Left lung (tissue), 10 donors: ENCODE results near the gene REL. TPM values are rescaled to one million over a fixed set of nuclear protein-coding genes. Genes with fewer than 3 reads are reported as not detected.

ENCODE experiments used
- ATAC-seq: fragments of 200-7000 bp; cut with Tn5 transposase; one replicate; pipeline ENCODE4 v1.9.1; 2020; ENCODE audit warnings: moderate library complexity
- DNase-seq, 4 donors: peaks; one replicate each; pipeline ENCODE4 v3.0.0-alpha.2; 2013 to 2020
- H3K27ac ChIP-seq, 2 donors: fragments of 200-600 bp; sonication (generic) in 1 of 2; one replicate each; pipeline versions ENCODE4 v1.5.0 to v1.8.0; 2020 to 2021
- H3K27me3 ChIP-seq, 2 donors: fragments of 200-600 bp; sonication (generic) in 1 of 2; one replicate each; pipeline versions ENCODE4 v1.5.0 to v1.8.0; 2020 to 2021
- H3K36me3 ChIP-seq, 2 donors: fragments of 200-600 bp; sonication (generic) in 1 of 2; one replicate each; pipeline versions ENCODE4 v1.5.0 to v1.8.0; 2020 to 2021
- H3K4me1 ChIP-seq, 2 donors: fragments of 200-600 bp; one replicate each; pipeline ENCODE4 v1.8.0; 2021
- H3K4me3 ChIP-seq, 2 donors: fragments of 200-600 bp; sonication (generic) in 1 of 2; one replicate each; pipeline versions ENCODE4 v1.5.0 to v1.8.0; 2020 to 2021; ENCODE audit warnings: mild to moderate bottlenecking in 1 of 2
- H3K9me3 ChIP-seq, 2 donors: fragments of 200-600 bp; sonication (generic) in 1 of 2; one replicate each; pipeline versions ENCODE4 v1.5.0 to v1.8.0; 2020 to 2021
- intact Hi-C, 2 donors: fragments of 100-400 bp; cut with DNase I; formaldehyde crosslinking; loops; one replicate each; pipeline versions ENCODE4 v1.11.2 to v1.14.2; 2022
- polyA plus RNA-seq, 6 donors: library from polyadenylated mRNA; unstranded; fragments of 120-200 nt; gene quantifications; one replicate each; pipeline ENCODE4 v1.2.1, GENCODE V29; 2013; ENCODE audit not compliant: insufficient read length in 6 of 6
- total RNA-seq, 2 donors: library from RNA; stranded (reverse); fragmentation: NEBNext Ultra II Directional; extraction: Animal tissue kit (Norgen Biotek cat#: 25700); gene quantifications; one replicate each; pipeline ENCODE4 v1.2.1, GENCODE V29; 2021
- TF ChIP-seq, protein P1 (sequence below), 2 donors: fragments of 200-600 bp; sonication (generic) in 1 of 2; IDR thresholded peaks; one replicate each; pipeline versions ENCODE4 v1.5.0 to v1.8.0; 2021; ENCODE audit warnings: antibody characterized with exemption in 2 of 2
- donor health status: DM: no; HTN: yes; CAD: no.
- donor health status: DM: no; HTN: no; CAD: no.

Gene REL
- total and polyA plus RNA-seq, 8 donors = 10.0 to 31.8 (median 11.9) TPM

- H3K4me1 ChIP-seq = peaks cover 0 to 18% of the 10 kb centered on the region in 2 donors
- H3K27ac ChIP-seq = no peak overlapping the region
- intact Hi-C loops = no loop called here
- ATAC-seq (no peak), DNase-seq (no peak)
- H3K27me3 ChIP-seq = no peaks in the 10 kb centered on the region
- TF ChIP-seq, protein P1, sequence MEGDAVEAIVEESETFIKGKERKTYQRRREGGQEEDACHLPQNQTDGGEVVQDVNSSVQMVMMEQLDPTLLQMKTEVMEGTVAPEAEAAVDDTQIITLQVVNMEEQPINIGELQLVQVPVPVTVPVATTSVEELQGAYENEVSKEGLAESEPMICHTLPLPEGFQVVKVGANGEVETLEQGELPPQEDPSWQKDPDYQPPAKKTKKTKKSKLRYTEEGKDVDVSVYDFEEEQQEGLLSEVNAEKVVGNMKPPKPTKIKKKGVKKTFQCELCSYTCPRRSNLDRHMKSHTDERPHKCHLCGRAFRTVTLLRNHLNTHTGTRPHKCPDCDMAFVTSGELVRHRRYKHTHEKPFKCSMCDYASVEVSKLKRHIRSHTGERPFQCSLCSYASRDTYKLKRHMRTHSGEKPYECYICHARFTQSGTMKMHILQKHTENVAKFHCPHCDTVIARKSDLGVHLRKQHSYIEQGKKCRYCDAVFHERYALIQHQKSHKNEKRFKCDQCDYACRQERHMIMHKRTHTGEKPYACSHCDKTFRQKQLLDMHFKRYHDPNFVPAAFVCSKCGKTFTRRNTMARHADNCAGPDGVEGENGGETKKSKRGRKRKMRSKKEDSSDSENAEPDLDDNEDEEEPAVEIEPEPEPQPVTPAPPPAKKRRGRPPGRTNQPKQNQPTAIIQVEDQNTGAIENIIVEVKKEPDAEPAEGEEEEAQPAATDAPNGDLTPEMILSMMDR (IDR thresholded peaks at IDR 0.05) = no peak
- no peaks in the 10 kb centered on the region for H3K36me3 ChIP-seq
- H3K9me3 ChIP-seq = no peaks in the 10 kb centered on the region
- no peak overlapping the region for H3K4me3 ChIP-seq
Measured at GRCh38 chr2:60960706-60961105, 79.3 kb downstream of the REL start.

GRCh38 chr2:60961457-60961856 is 80.1 kb downstream of the REL start:
- peak; percentile 95 for ATAC-seq
- no peak overlapping the region for H3K27ac ChIP-seq
- TF ChIP-seq, protein P1 (IDR thresholded peaks at IDR 0.05) = no peak

GRCh38 chr2:60962528-60962927 is 81.2 kb downstream of the REL start:
- no peaks in the 10 kb centered on the region for H3K36me3 ChIP-seq
- ATAC-seq (no peak), DNase-seq (no peak)
- H3K4me3 ChIP-seq = no peak overlapping the region
- H3K9me3 ChIP-seq = no peaks in the 10 kb centered on the region
- intact Hi-C loops = no loop called here
- no peaks in the 10 kb centered on the region for H3K27me3 ChIP-seq
- no peak overlapping the region for H3K27ac ChIP-seq
- TF ChIP-seq, protein P1 (IDR thresholded peaks at IDR 0.05) = no peak
- peaks cover 0 to 18% of the 10 kb centered on the region in 2 donors for H3K4me1 ChIP-seq

More at GRCh38 chr2:60961457-60961856, 80.1 kb downstream of the REL start:
- H3K4me1 ChIP-seq = peaks cover 0 to 18% of the 10 kb centered on the region in 2 donors
- intact Hi-C loops = no loop called here
- DNase-seq = peak in 1 of 4 donors; percentile 19
- H3K27me3 ChIP-seq = no peaks in the 10 kb centered on the region
- no peaks in the 10 kb centered on the region for H3K36me3 ChIP-seq
- no peak overlapping the region for H3K4me3 ChIP-seq
- no peaks in the 10 kb centered on the region for H3K9me3 ChIP-seq

DNA sequence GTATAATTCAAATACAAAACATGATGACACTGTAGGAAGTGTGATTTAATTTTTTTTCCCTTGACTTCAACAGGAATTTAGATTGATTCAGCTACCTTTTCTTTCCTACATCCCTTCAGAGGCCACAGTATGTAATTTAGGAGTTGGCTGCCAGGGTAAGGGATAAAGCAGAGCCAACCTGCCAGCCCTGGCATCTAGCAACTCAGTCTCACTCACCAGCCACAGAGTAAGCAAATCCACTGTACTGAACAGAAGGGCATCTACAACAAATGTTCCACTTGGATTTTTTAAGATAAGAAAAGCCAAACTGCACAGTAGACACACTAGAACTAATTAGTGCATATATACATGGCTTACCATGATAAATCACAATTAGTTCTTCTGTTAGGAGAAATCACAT is 81.8 kb downstream of the REL start:
- Histone ChIP-seq H3K27ac (no peak overlapping the region), H3K4me1 (peaks cover 0 to 18% of the 10 kb centered on the region in 2 donors), H3K9me3 (no peaks in the 10 kb centered on the region), H3K4me3 (no peak overlapping the region), H3K27me3 (no peaks in the 10 kb centered on the region), H3K36me3 (no peaks in the 10 kb centered on the region)
- TF ChIP-seq, protein P1 (IDR thresholded peaks at IDR 0.05) = no peak
- DNase-seq (no peak), ATAC-seq (no peak)
- intact Hi-C loops = no loop called here

DNA sequence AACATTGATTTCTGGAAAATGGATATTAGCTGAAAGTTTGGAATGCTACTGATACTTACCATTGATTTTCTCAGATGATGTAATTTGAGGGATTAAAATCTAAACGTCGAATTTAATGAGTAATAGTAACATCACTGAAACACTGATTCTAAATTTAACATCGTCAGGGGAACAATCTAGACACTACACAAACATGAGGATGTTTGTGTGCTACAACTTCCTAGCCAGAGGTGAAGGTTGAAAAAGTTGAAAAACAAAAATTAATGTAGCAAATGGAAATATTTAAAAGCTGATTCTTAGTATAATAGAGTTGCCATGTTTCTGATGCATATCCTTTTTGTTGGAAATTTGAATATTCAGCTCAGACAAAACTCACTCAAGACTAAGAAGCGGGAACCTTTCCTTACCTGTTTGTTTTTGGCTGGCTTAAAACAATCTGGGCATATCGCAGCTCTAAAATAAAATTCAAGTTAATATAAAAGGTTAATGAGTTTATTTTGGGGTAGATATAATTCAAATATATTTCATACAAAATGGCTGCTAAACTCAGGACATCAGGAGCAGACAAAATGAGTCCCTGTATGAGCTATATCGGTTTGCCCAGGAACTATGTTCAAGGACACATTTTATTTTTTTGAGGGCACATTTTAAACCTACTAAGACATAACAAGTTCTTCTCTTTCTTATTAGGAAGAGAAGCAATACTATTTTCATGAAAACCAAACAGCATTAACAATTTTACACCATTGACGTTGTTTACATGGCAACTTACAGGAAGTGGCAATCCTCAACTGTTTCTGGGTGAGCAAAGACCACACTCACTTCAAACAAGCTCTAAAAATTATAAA is 83.5 kb downstream of the REL start:
- intact Hi-C loops = no loop called here

More for the DNA sequence above, 83.5 kb downstream of the REL start:
- no peak overlapping the region for H3K27ac ChIP-seq
- no peak overlapping the region for H3K4me3 ChIP-seq
- TF ChIP-seq, protein P1 (IDR thresholded peaks at IDR 0.05) = no peak
- H3K9me3 ChIP-seq = no peaks in the 10 kb centered on the region
- ATAC-seq (no peak), DNase-seq (peak in 1 of 4 donors; percentile 2)
- H3K4me1 ChIP-seq = peaks cover 0 to 18% of the 10 kb centered on the region in 2 donors
- no peaks in the 10 kb centered on the region for H3K27me3 ChIP-seq
- no peaks in the 10 kb centered on the region for H3K36me3 ChIP-seq
